ENCODE results near the gene AKR1C8.
"Not testable (repeated sequence)": the region's sequence is repeated elsewhere in the genome, so short reads cannot be mapped to it uniquely, and the experiment has no call there.

The AKR1C8 gene

DNA sequence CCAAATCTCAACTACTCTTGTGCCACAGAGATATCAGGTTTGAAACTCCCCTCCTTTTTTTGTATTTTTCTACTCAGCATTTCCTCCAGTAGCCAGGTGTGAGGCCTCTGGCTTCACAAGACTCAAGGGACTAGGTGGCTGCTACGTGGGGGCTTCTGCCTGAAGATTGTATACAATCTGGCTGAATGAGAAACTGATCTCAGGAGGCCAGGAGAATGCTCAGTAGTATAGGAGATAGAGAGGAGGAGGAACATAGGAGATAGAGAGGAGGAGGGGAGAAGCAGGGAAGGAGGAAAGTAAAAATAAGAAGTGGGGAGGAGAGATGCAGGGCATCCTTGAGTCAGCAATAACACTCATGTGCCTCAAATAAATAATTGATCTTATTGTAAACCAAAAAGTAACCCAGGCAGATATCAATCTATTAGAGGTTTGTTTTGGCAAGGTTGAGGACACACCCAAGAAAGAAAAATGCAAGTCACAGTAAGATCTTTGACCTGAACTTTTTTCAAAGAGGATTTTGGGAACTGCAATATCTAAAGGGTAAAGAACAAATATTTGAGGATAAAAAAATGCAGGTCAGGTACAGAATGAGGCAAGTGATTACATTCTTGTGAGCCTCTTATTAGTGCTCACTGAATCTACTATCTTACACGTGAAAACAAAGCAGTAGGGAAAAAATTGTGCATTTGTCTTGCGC, 36.8 kb downstream of the AKR1C8 start:
- no peaks in the 10 kb centered on the region for H3K36me3 Mint-ChIP-seq (ENCODE audit: low read depth)
- intact Hi-C loops (cut with micrococcal nuclease) = no loop called here
- H3K4me1 Mint-ChIP-seq (ENCODE audit: low read depth) = no peaks in the 10 kb centered on the region
- H3K27ac Mint-ChIP-seq = no peak overlapping the region
- peaks cover 24% of the 10 kb centered on the region for H3K9me3 Mint-ChIP-seq
- no peaks in the 10 kb centered on the region for H3K27me3 Mint-ChIP-seq
- no peak overlapping the region for H3K4me3 Mint-ChIP-seq

DNA sequence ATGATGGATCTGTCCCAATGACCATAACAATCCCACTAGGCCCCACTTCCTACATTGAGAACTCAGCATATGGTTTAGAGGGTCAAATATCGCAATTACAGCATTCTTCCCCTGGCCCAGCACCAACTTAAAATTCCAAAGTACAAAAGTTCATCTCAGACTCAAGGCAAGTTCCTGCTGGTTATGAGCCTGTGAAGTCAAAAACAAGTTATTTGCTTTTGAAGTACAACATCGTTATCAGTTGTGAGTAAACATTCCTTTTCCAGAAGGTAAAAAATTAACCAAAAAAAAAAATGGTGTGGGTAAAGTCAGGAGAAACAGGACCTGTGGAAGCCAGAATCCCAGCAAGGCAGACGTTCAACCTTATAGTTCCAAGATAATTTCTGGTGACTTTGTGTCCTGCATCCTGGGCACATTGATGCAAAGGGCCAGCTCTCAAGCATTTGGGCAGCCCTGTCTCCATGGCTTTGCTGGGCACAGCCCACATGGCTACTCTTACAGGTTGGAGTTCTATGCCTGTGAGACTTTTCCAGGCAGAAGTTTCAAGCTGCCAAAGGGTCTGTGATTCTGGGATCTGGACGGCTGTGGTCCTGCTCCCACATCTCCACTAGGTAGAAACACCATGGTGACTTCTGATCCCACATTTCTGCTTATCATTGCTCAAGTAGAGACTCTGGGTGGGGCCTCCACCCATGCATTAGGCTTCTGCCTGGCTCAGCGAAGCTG, 37.5 kb downstream of the AKR1C8 start:
- H3K4me1 Mint-ChIP-seq (ENCODE audit: low read depth) = no peaks in the 10 kb centered on the region
- no peaks in the 10 kb centered on the region for H3K27me3 Mint-ChIP-seq
- peaks cover 22% of the 10 kb centered on the region for H3K9me3 Mint-ChIP-seq
- no peak overlapping the region for H3K4me3 Mint-ChIP-seq
- no peaks in the 10 kb centered on the region for H3K36me3 Mint-ChIP-seq (ENCODE audit: low read depth)
- intact Hi-C loops (cut with micrococcal nuclease) = no loop called here
- H3K27ac Mint-ChIP-seq = no peak overlapping the region

- no peaks in the 10 kb centered on the region for H3K36me3 Mint-ChIP-seq (ENCODE audit: low read depth)
- H3K9me3 Mint-ChIP-seq = peaks cover 22% of the 10 kb centered on the region
- H3K4me3 Mint-ChIP-seq = no peak overlapping the region
- H3K27me3 Mint-ChIP-seq = no peaks in the 10 kb centered on the region
- H3K4me1 Mint-ChIP-seq (ENCODE audit: low read depth) = no peaks in the 10 kb centered on the region
- no peak overlapping the region for H3K27ac Mint-ChIP-seq
- intact Hi-C loops (cut with micrococcal nuclease) = no loop called here
Measured at GRCh38 chr10:5146920-5147254, 38.1 kb downstream of the AKR1C8 start.

DNA sequence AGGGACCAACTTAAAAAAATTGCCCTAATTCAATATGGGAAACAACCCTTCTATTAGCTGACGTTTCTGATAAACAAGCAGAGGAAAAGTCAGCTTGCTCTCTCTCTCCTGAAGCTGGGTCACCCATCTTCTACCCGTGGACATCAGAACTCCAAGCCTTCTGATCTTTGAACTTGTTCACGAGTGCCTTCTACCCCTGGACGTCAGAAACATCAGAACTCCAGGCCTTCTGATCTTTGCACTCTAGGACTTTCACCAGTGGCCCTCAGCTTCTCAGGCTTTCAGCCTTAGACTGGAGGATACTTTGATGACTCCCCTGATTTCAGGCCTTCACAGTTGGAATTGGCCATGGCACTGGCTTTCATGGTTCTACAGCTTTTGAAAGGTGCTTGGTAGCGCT, 41.8 kb downstream of the AKR1C8 start:
- Mint-ChIP-seq H3K27ac (no peak overlapping the region), H3K36me3 (ENCODE audit: low read depth) (no peaks in the 10 kb centered on the region), H3K9me3 (peaks cover 18% of the 10 kb centered on the region), H3K27me3 (no peaks in the 10 kb centered on the region), H3K4me3 (no peak overlapping the region), H3K4me1 (ENCODE audit: low read depth) (no peaks in the 10 kb centered on the region)
- intact Hi-C loops (cut with micrococcal nuclease) = no loop called here

DNA sequence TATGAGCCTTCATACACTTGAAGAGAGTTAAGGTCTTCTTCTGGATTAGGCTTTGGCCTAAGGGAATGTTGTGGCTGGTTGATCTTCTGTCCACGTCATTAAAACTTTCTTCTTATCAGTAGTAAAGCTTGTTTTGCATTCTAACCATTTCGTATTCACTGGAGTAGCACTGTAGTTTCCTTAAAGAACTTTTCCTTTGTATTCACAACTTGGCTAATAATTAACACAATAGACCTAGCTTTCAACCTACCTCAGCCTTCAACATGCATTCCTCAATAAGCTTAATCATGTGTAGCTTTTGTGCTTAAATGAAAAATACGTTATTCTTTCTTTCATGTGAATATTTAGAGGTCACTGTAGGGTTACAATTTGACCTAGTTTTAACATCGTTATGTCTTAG, 42.8 kb downstream of the AKR1C8 start:
- H3K27ac Mint-ChIP-seq = no peak overlapping the region
- H3K4me1 Mint-ChIP-seq (ENCODE audit: low read depth) = no peaks in the 10 kb centered on the region
- no peak overlapping the region for H3K4me3 Mint-ChIP-seq
- intact Hi-C loops (cut with micrococcal nuclease) = no loop called here
- H3K36me3 Mint-ChIP-seq (ENCODE audit: low read depth) = no peaks in the 10 kb centered on the region
- H3K9me3 Mint-ChIP-seq = peaks cover 22% of the 10 kb centered on the region
- H3K27me3 Mint-ChIP-seq = no peaks in the 10 kb centered on the region

DNA sequence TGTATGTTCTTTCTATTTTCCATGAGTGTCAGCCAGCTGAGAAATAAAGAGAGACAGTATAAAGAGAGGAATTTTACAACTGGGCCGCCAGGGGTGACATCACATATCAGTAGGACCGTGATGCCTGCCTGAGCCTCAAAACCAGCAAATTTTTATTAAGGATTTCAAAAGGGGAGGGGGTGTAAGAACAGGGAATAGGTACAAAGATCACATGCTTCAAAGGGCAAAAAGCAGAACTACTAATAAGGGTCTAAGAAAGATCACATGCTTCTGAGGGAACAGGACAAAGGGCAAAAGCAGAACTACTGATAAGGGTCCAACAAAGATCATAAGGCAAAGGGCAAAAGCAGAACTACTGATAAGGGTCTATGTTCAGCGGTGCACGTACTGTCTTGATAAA, 47.3 kb downstream of the AKR1C8 start:
- H3K36me3 Mint-ChIP-seq (ENCODE audit: low read depth); H3K27ac Mint-ChIP-seq; H3K27me3 Mint-ChIP-seq; intact Hi-C loops (cut with micrococcal nuclease); H3K4me3 Mint-ChIP-seq; H3K4me1 Mint-ChIP-seq (ENCODE audit: low read depth): not testable (repeated sequence)
- H3K9me3 Mint-ChIP-seq = peaks cover 33% of the 10 kb centered on the region

DNA sequence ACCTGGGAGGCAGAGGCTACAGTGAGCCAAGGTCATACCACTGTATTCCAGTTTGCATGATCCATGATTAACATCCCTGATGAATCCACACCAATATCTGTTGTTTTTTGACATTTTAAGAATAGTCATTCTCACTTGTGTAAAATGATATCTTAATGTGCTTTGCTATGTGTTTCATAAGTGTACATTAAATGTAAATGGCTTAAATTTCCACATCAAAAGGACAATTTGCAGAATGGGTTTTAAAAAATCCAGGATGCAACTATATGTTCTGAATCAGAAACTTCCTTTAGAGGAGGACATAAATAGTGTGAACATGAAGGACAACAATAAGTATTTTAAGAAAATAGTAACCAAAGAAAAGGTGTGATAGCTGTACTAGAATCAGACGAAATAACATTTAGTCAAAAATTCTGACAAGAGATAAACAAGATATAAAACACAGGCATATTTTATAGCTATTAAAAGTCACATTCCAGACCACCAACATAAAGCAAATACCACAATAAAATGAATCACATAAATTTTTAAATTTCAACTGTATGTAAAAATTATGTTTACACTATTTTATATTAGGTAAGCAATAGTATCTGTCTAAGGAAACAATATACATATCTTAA, 48.4 kb downstream of the AKR1C8 start:
- Mint-ChIP-seq H3K27me3 (no peaks in the 10 kb centered on the region), H3K9me3 (peaks cover 33% of the 10 kb centered on the region), H3K4me1 (ENCODE audit: low read depth) (no peaks in the 10 kb centered on the region), H3K27ac (no peak overlapping the region), H3K4me3 (no peak overlapping the region), H3K36me3 (ENCODE audit: low read depth) (no peaks in the 10 kb centered on the region)
- intact Hi-C loops (cut with micrococcal nuclease) = no loop called here

GRCh38 chr10:5135581-5135980, 49.4 kb downstream of the AKR1C8 start:
- Mint-ChIP-seq H3K4me3 (no peak overlapping the region), H3K27me3 (no peaks in the 10 kb centered on the region), H3K9me3 (peaks cover 33% of the 10 kb centered on the region), H3K4me1 (ENCODE audit: low read depth) (no peaks in the 10 kb centered on the region), H3K27ac (no peak overlapping the region), H3K36me3 (ENCODE audit: low read depth) (no peaks in the 10 kb centered on the region)
- intact Hi-C loops (cut with micrococcal nuclease) = no loop called here

- Mint-ChIP-seq H3K9me3 (peaks cover 25% of the 10 kb centered on the region), H3K27ac (no peak overlapping the region), H3K27me3 (no peaks in the 10 kb centered on the region), H3K36me3 (ENCODE audit: low read depth) (no peaks in the 10 kb centered on the region), H3K4me3 (no peak overlapping the region), H3K4me1 (ENCODE audit: low read depth) (no peaks in the 10 kb centered on the region)
- intact Hi-C loops (cut with micrococcal nuclease) = no loop called here
Measured at GRCh38 chr10:5125315-5126044, 59.5 kb downstream of the AKR1C8 start.

DNA sequence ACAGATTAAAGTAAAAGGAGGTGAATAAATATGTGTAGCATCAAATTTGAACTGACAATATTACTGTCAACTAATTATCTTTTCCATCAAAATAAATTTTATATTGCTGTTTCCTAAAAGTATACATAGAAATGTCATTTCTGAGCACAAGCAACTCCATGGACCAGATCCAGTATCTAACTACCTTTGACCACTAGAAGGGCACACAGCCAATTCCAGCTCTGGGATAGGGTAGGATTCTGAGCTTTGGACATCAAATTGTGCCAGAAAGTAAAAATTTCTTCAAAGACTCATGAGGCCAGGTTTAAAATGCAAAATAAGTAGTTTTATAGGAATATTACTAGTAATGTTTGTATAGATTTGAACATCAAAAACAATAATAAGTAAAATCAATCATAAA, 61.1 kb downstream of the AKR1C8 start:
- Mint-ChIP-seq H3K27ac (no peak overlapping the region), H3K4me1 (ENCODE audit: low read depth) (no peaks in the 10 kb centered on the region), H3K4me3 (no peak overlapping the region), H3K9me3 (peaks cover 25% of the 10 kb centered on the region), H3K36me3 (ENCODE audit: low read depth) (no peaks in the 10 kb centered on the region), H3K27me3 (no peaks in the 10 kb centered on the region)
- intact Hi-C loops (cut with micrococcal nuclease) = no loop called here

DNA sequence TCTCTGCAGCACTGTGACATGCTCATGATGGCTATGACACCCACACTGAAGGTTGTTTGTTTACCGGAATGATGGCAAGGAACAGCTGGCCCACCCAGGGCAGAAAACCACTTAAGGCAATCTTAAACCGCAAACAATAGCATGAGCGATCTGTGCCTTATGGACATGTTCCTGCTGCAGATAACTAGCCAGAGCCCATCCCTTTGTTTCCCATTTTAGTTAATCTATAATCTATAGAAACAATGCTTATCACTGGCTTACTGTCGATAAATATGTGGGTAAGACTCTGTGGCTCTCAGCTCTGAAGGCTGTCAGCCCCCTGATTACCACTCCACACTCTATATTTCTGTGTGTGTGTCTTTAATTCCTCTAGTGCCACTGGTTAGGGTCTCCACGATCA, 65.0 kb downstream of the AKR1C8 start:
- intact Hi-C loops (cut with micrococcal nuclease); H3K4me3 Mint-ChIP-seq; H3K27ac Mint-ChIP-seq; H3K27me3 Mint-ChIP-seq; H3K4me1 Mint-ChIP-seq (ENCODE audit: low read depth); H3K36me3 Mint-ChIP-seq (ENCODE audit: low read depth): not testable (repeated sequence)
- peaks cover 19% of the 10 kb centered on the region for H3K9me3 Mint-ChIP-seq

- H3K9me3 Mint-ChIP-seq = peaks cover 11% of the 10 kb centered on the region
- H3K36me3 Mint-ChIP-seq (ENCODE audit: low read depth) = no peaks in the 10 kb centered on the region
- H3K27me3 Mint-ChIP-seq = no peaks in the 10 kb centered on the region
- intact Hi-C loops (cut with micrococcal nuclease) = no loop called here
- H3K27ac Mint-ChIP-seq = no peak overlapping the region
- no peaks in the 10 kb centered on the region for H3K4me1 Mint-ChIP-seq (ENCODE audit: low read depth)
- H3K4me3 Mint-ChIP-seq = no peak overlapping the region
Measured at GRCh38 chr10:5117026-5117425, 67.9 kb downstream of the AKR1C8 start.

- H3K27me3 Mint-ChIP-seq = no peaks in the 10 kb centered on the region
- no peaks in the 10 kb centered on the region for H3K36me3 Mint-ChIP-seq (ENCODE audit: low read depth)
- no peak overlapping the region for H3K27ac Mint-ChIP-seq
- intact Hi-C loops (cut with micrococcal nuclease) = no loop called here
- H3K4me1 Mint-ChIP-seq (ENCODE audit: low read depth) = no peaks in the 10 kb centered on the region
- H3K4me3 Mint-ChIP-seq = no peak overlapping the region
- H3K9me3 Mint-ChIP-seq = peaks cover 10% of the 10 kb centered on the region
Measured at GRCh38 chr10:5116621-5117020, 68.3 kb downstream of the AKR1C8 start.

- H3K4me1 Mint-ChIP-seq (ENCODE audit: low read depth); H3K27me3 Mint-ChIP-seq; H3K4me3 Mint-ChIP-seq; H3K36me3 Mint-ChIP-seq (ENCODE audit: low read depth); H3K9me3 Mint-ChIP-seq; H3K27ac Mint-ChIP-seq; intact Hi-C loops (cut with micrococcal nuclease): not testable (repeated sequence)
Measured at GRCh38 chr10:5109861-5110260, 75.1 kb downstream of the AKR1C8 start.
